HFF-Myc (cell line): ENCODE measurements around the gene RNF157.

ENCODE experiments used
- DNase-seq: peaks from one replicate; pipeline ENCODE4 v3.0.0-alpha.2; 2011; ENCODE audit warnings: low read depth; ENCODE audit errors: extremely low read depth
- H3K4me3 ChIP-seq: replicated peaks from 2 replicates; pipeline ENCODE4 v1.5.1; 2011; ENCODE audit warnings: low read depth, mild to moderate bottlenecking, control low read depth, low read length
- CTCF ChIP-seq: IDR thresholded peaks from 2 replicates; pipeline ENCODE4 v1.5.1; 2012; ENCODE audit warnings: mild to moderate bottlenecking, low read depth, low read length, control low read depth; ENCODE audit errors: missing control alignments

RNF157 gene

GRCh38 chr17:76138234-76138895, 101.9 kb downstream of the RNF157 start:
- DNase-seq, result no peak
- TF ChIP-seq CTCF, result no peak
- no peak overlapping the region for H3K4me3 ChIP-seq

- H3K4me3 ChIP-seq, result no peak overlapping the region
- DNase-seq, result no peak
- no peak for TF ChIP-seq CTCF
These were observed 102.7 kb downstream of the RNF157 start for GRCh38 chr17:76137351-76138233.

- TF ChIP-seq CTCF, result no peak
- H3K4me3 ChIP-seq, result no peak overlapping the region
- no peak for DNase-seq
These were observed 103.3 kb downstream of the RNF157 start for GRCh38 chr17:76137001-76137350.

GRCh38 chr17:76136276-76137000, 103.9 kb downstream of the RNF157 start:
- no peak overlapping the region for H3K4me3 ChIP-seq
- DNase-seq, result no peak

GRCh38 chr17:76135810-76136188, 104.5 kb downstream of the RNF157 start:
- H3K4me3 ChIP-seq, result no peak overlapping the region
- DNase-seq, result no peak
- TF ChIP-seq CTCF, result no peak

More at GRCh38 chr17:76136276-76137000, 103.9 kb downstream of the RNF157 start:
- TF ChIP-seq CTCF, result no peak

- H3K4me3 ChIP-seq, result no peak overlapping the region
- no peak for TF ChIP-seq CTCF
- DNase-seq, result no peak
These were observed 105.1 kb downstream of the RNF157 start for GRCh38 chr17:76134911-76135809.
